HG02970 (cell line): ENCODE measurements around the gene HEATR1.
A peak's percentile ranks its signal among the peaks of the same experiment; 100 is the strongest.

Experiments used
- ATAC-seq: cut with Tn5 transposase; IDR thresholded peaks from one replicate; pipeline ENCODE4 v1.9.1; 2021; ENCODE audit warnings: mild to moderate bottlenecking, moderate library complexity, moderate number of reproducible peaks; ENCODE audit not compliant: unreplicated experiment, low FRiP score

The HEATR1 gene

GRCh38 chr1:236543065-236543669, 61.1 kb downstream of the HEATR1 start:
- no peak for ATAC-seq

- ATAC-seq, result no peak
Observed at GRCh38 chr1:236541710-236542109, 62.6 kb downstream of the HEATR1 start.

- no peak for ATAC-seq
Observed at GRCh38 chr1:236540813-236541465, 63.4 kb downstream of the HEATR1 start.

- no peak for ATAC-seq
Observed at GRCh38 chr1:236536540-236536939, 67.8 kb downstream of the HEATR1 start.

- ATAC-seq, result no peak
Observed at GRCh38 chr1:236535662-236536161, 68.6 kb downstream of the HEATR1 start.

- no peak for ATAC-seq
Observed at GRCh38 chr1:236535190-236535589, 69.1 kb downstream of the HEATR1 start.

GRCh38 chr1:236534151-236534651, 70.1 kb downstream of the HEATR1 start:
- ATAC-seq, result no peak

- no peak for ATAC-seq
Observed at GRCh38 chr1:236532850-236533249, 71.5 kb downstream of the HEATR1 start.

- ATAC-seq, result no peak
Observed at GRCh38 chr1:236530959-236531358, 73.4 kb downstream of the HEATR1 start.

GRCh38 chr1:236530286-236530685, 74.0 kb downstream of the HEATR1 start:
- no peak for ATAC-seq

GRCh38 chr1:236526079-236526478, 78.2 kb downstream of the HEATR1 start:
- ATAC-seq, result no peak

- ATAC-seq, result no peak
Observed at GRCh38 chr1:236524895-236525184, 79.5 kb downstream of the HEATR1 start.

GRCh38 chr1:236524142-236524894, 80.0 kb downstream of the HEATR1 start:
- ATAC-seq, result peak; percentile 85

- ATAC-seq, result peak; percentile 62
Observed at GRCh38 chr1:236523704-236524141, 80.6 kb downstream of the HEATR1 start, which contains the start of gene LGALS8. Gene LGALS8 (plus strand): TSS chr1:236523982. CDS start chr1:236526071, 2,089 bp downstream.

- ATAC-seq, result no peak
Observed at GRCh38 chr1:236522937-236523703, 81.2 kb downstream of the HEATR1 start.

GRCh38 chr1:236520445-236521005, 83.8 kb downstream of the HEATR1 start:
- no peak for ATAC-seq

- ATAC-seq, result no peak
Observed at GRCh38 chr1:236518322-236518721, 86.0 kb downstream of the HEATR1 start.

GRCh38 chr1:236516929-236517704, 87.2 kb downstream of the HEATR1 start:
- ATAC-seq, result no peak

GRCh38 chr1:236515443-236515958, 88.8 kb downstream of the HEATR1 start:
- no peak for ATAC-seq
